Uterus (tissue), 4 donors: Measurements from ENCODE around the gene CD247. TPM values are rescaled to one million over a fixed set of nuclear protein-coding genes. Genes with fewer than 3 reads are reported as not detected.

Source experiments
- DNase-seq, 2 donors: peaks; one replicate each; pipeline ENCODE4 v3.0.0-alpha.2; 2019 to 2020
- H3K27ac ChIP-seq, 2 donors: fragments of 200-600 bp; sonication (generic); 1 replicate in 1 of 2; 2 replicates in 1 of 2; pipeline ENCODE4 v1.5.1; 2016 to 2018
- H3K27me3 ChIP-seq, 2 donors: fragments of 200-600 bp; sonication (generic); one replicate each; pipeline ENCODE4 v1.5.1; 2018 to 2019; ENCODE audit warnings: control low read depth in 1 of 2
- H3K36me3 ChIP-seq, 2 donors: fragments of 200-600 bp; sonication (generic); one replicate each; pipeline ENCODE4 v1.5.1; 2019; ENCODE audit warnings: control low read depth in 1 of 2
- H3K4me1 ChIP-seq, 2 donors: fragments of 200-600 bp; sonication (generic); one replicate each; pipeline ENCODE4 v1.5.1; 2018 to 2019; ENCODE audit warnings: control low read depth in 1 of 2
- H3K4me3 ChIP-seq, 2 donors: fragments of 200-600 bp; sonication (generic); 1 replicate in 1 of 2; 2 replicates in 1 of 2; pipeline ENCODE4 v1.5.1; 2018 to 2019; ENCODE audit warnings: mild to moderate bottlenecking in 1 of 2
- H3K9me3 ChIP-seq, 2 donors: fragments of 200-600 bp; sonication (generic); one replicate each; pipeline ENCODE4 v1.5.1; 2019; ENCODE audit warnings: control low read depth in 1 of 2
- POLR2A ChIP-seq, 2 donors: fragments of 450-650 bp; IDR thresholded peaks; one replicate each; pipeline ENCODE4 v1.6.1; 2016; ENCODE audit warnings: antibody characterized with exemption in 2 of 2, mild to moderate bottlenecking in 1 of 2, moderate library complexity in 1 of 2
- intact Hi-C: fragments of 100-400 bp; cut with DNase I; formaldehyde crosslinking; loops from one replicate; pipeline ENCODE4 v1.15.1; 2023; ENCODE audit warnings: low total_unique reads
- total RNA-seq, 4 donors: library from RNA; depleted of rRNA in 3 of 4; stranded (reverse); fragments of >200 nt in 3 of 4; gene quantifications; one replicate each; pipeline versions ENCODE4 v1.1.0 to v1.2.4, GENCODE V29; 2014 to 2023
- TF ChIP-seq, protein P1 (sequence below), 4 experiments: fragments of 200-600 bp in 2 of 4; fragments of 450-650 bp in 2 of 4; sonication (generic) in 2 of 4; IDR thresholded peaks; one replicate each; pipeline ENCODE4 v1.5.1; 2016 to 2019; ENCODE audit warnings: antibody characterized with exemption in 4 of 4, mild to moderate bottlenecking in 2 of 4, moderate library complexity in 1 of 4
- donor health status: DM: yes; HTN: yes; CAD: no.

Gene CD247
- total RNA-seq, 4 donors from 2014 or later = 1.6 to 3.3 TPM; not detected in 2

DNA sequence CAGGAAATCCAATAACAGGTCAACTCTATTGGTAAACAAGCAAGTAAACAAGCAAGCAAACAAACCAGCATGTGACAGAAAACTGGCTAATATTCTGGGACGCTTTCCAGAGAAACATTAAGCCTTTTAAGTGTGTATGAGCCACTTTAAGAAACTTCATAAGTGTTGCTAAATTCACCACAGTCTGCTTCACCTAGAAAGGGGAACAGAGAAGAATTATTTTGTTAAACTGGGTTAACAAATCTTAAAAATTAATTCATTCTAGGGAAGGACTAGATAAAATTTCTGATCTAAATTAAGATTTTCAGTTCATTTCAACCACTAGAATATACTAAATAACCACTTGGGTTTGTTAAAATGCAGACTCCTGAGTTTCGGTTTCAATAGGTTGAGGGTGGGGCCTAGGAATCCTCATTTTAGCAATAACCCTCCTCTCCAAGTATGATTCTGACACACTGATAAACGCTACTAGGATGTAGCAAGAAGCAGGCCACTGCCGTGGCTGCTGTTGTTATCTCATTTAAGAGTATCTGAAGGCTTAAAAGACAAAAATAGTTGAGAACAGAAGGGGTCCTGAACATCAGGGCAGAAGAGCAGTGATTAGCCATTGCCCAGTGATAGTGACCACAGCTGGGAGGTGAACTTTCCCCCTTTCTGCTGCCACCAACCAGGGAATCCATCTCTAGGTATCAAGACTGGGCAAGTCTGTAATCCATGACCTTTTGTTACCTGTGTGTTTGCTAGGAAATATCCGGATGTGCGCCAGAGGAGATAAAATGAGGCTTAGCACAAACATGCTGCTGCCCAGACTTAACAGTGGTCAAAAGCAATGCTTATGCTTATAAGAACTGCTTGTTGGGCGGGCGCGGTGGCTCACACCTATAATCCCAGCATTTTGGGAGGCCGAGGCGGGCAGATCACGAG is 24.0 kb upstream of the CD247 start:
- Histone ChIP-seq H3K27me3 (no peaks in the 10 kb centered on the region), H3K27ac (no peak overlapping the region), H3K4me1 (no peaks in the 10 kb centered on the region), H3K4me3 (no peak overlapping the region), H3K36me3 (no peaks in the 10 kb centered on the region), H3K9me3 (no peaks in the 10 kb centered on the region)
- no peak for TF ChIP-seq POLR2A (IDR thresholded peaks at IDR 0.05)
- TF ChIP-seq, protein P1, sequence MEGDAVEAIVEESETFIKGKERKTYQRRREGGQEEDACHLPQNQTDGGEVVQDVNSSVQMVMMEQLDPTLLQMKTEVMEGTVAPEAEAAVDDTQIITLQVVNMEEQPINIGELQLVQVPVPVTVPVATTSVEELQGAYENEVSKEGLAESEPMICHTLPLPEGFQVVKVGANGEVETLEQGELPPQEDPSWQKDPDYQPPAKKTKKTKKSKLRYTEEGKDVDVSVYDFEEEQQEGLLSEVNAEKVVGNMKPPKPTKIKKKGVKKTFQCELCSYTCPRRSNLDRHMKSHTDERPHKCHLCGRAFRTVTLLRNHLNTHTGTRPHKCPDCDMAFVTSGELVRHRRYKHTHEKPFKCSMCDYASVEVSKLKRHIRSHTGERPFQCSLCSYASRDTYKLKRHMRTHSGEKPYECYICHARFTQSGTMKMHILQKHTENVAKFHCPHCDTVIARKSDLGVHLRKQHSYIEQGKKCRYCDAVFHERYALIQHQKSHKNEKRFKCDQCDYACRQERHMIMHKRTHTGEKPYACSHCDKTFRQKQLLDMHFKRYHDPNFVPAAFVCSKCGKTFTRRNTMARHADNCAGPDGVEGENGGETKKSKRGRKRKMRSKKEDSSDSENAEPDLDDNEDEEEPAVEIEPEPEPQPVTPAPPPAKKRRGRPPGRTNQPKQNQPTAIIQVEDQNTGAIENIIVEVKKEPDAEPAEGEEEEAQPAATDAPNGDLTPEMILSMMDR (IDR thresholded peaks at IDR 0.05) = no peak
- intact Hi-C loops = no loop called here
- no peak for DNase-seq

DNA sequence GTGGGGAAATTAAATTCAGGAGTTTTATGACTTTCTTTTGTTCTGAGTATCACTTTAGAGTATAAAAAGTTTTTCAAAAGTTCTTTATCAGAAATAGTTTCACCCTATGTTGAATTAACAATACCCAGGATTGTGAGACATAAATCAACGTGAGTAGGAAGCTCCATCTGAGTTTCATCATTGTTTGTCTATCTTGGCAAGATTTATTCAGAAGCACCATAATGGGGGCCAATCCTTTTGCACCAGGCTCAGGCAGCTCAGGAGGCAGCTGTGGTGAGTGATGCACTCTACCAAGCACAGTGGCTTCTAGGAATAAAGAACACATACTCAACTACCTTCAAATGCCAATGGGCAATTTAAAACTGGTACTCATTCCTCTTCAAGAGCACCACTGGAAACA is 23.3 kb upstream of the CD247 start:
- no peak overlapping the region for H3K4me3 ChIP-seq

DNA sequence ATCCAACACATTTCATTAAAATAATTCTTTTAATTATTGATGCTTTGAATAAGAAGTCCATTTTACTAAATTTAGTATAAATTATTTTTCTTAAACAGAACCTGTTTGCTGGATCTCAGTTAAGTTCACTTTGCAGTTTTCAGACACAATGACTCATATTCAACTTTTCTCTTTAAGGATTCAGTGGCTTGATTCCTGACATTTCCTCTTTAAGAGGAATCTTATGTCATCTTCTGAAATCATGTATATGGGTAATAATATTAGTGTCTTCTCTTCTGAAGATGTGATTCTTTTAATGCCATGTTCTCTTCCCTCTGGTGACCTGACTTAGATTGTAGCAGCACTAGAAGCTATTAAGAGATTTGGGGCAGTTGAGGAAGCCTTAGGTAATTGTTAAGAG is 22.7 kb upstream of the CD247 start:
- no peak for DNase-seq
- TF ChIP-seq, protein P1 (IDR thresholded peaks at IDR 0.05) = no peak
- TF ChIP-seq POLR2A (IDR thresholded peaks at IDR 0.05) = no peak
- H3K36me3 ChIP-seq = no peaks in the 10 kb centered on the region
- H3K27me3 ChIP-seq = no peaks in the 10 kb centered on the region
- no peak overlapping the region for H3K27ac ChIP-seq
- intact Hi-C loops = no loop called here
- H3K4me1 ChIP-seq = no peaks in the 10 kb centered on the region
- no peaks in the 10 kb centered on the region for H3K9me3 ChIP-seq
- H3K4me3 ChIP-seq = no peak overlapping the region

More for the DNA sequence above, 23.3 kb upstream of the CD247 start:
- Histone ChIP-seq H3K27ac (no peak overlapping the region), H3K9me3 (no peaks in the 10 kb centered on the region), H3K36me3 (no peaks in the 10 kb centered on the region), H3K4me1 (no peaks in the 10 kb centered on the region), H3K27me3 (no peaks in the 10 kb centered on the region)
- TF ChIP-seq, protein P1 (IDR thresholded peaks at IDR 0.05) = no peak
- intact Hi-C loops = no loop called here
- no peak for DNase-seq

DNA sequence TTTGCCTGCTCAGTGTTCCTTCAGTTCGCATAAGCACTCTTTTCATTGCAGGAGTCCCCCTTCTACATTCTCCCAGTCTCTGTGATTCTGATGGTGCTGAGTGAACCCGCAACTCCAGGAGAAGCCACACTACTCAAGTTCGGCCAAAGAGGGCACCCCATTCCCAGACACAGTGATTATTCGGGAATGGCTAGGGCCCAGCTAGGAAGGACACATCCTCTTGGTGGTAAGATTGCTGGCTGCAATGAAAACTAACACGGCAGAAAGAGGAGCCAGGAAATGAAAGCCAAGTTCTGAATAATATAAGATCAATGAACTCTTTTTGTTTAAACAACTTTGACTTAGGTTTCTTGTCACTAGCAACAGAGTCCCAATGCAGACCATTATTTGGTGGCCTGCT is 20.3 kb upstream of the CD247 start:
- no peak overlapping the region for H3K27ac ChIP-seq
- TF ChIP-seq POLR2A (IDR thresholded peaks at IDR 0.05) = no peak
- TF ChIP-seq, protein P1 (IDR thresholded peaks at IDR 0.05) = no peak
- no peaks in the 10 kb centered on the region for H3K36me3 ChIP-seq
- intact Hi-C loops = loop anchor here (10.0 kb wide), 1 partner anchor 474 kb away; no protein-coding TSS in a partner anchor
- H3K27me3 ChIP-seq = no peaks in the 10 kb centered on the region
- H3K9me3 ChIP-seq = no peaks in the 10 kb centered on the region
- no peak for DNase-seq
- no peak overlapping the region for H3K4me3 ChIP-seq
- H3K4me1 ChIP-seq = no peaks in the 10 kb centered on the region

DNA sequence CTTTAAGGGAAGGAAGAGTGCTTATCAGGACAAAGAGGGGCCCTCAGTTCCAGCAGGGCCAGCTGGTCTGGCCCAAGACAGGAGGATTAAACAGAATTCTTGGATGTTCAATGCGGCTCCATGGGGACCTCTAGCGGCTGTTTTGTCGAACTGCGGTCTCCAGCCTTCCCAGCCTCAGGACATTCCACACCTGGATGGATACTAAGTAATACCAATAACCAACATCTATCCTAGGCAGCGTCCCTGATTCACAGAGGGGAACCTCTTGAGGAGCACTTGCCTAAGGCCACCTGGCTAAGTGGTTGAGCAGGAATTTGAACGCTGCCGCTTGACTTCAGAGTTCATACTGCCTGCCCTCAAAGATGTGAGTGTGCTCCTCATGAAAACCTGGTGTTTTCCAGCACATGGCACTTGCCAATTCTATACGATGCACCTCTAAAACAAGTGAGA is 15.5 kb upstream of the CD247 start:
- Histone ChIP-seq H3K27me3 (no peaks in the 10 kb centered on the region), H3K9me3 (no peaks in the 10 kb centered on the region), H3K4me1 (no peaks in the 10 kb centered on the region), H3K4me3 (no peak overlapping the region), H3K27ac (no peak overlapping the region), H3K36me3 (no peaks in the 10 kb centered on the region)
- intact Hi-C loops = loop anchor here (10.0 kb wide), 1 partner anchor 469 kb away; no protein-coding TSS in a partner anchor
- no peak for TF ChIP-seq POLR2A (IDR thresholded peaks at IDR 0.05)
- TF ChIP-seq, protein P1 (IDR thresholded peaks at IDR 0.05) = peak; percentile 58 to 78 (median 64)
- DNase-seq = peak; percentile 44 to 67
